Thyroid gland (tissue), 4 donors: ENCODE measurements around the gene SYNGR4. TPM values are rescaled to one million over a fixed set of nuclear protein-coding genes. Genes with fewer than 3 reads are reported as not detected.

Source experiments
- DNase-seq, 2 donors: peaks; one replicate each; pipeline ENCODE4 v3.0.0-alpha.2; 2019
- H3K27ac ChIP-seq, 3 donors: fragments of 200-600 bp; sonication (generic); 1 replicate in 2 of 3; 2 replicates in 1 of 3; pipeline ENCODE4 v1.5.1; 2016 to 2019; ENCODE audit warnings: mild to moderate bottlenecking in 1 of 3, moderate library complexity in 1 of 3
- H3K27me3 ChIP-seq: fragments of 200-600 bp; sonication (generic); one replicate; pipeline ENCODE4 v1.5.1; 2019
- H3K36me3 ChIP-seq, 2 donors: fragments of 200-600 bp; sonication (generic); one replicate each; pipeline ENCODE4 v1.5.1; 2016 to 2019
- H3K4me1 ChIP-seq, 2 donors: fragments of 200-600 bp; sonication (generic); one replicate each; pipeline ENCODE4 v1.5.1; 2017 to 2019
- H3K4me3 ChIP-seq, 3 donors: fragments of 200-600 bp; sonication (generic); replicated peaks in 1 of 3; 1 replicate in 2 of 3; 2 replicates in 1 of 3; pipeline ENCODE4 v1.5.1; 2016; ENCODE audit warnings: mild to moderate bottlenecking in 1 of 3
- H3K9me3 ChIP-seq: fragments of 200-600 bp; sonication (generic); one replicate; pipeline ENCODE4 v1.5.1; 2017
- POLR2A ChIP-seq, 2 donors: fragments of 450-650 bp; IDR thresholded peaks; one replicate each; pipeline ENCODE4 v1.6.1; 2017; ENCODE audit warnings: antibody characterized with exemption in 2 of 2, mild to moderate bottlenecking in 2 of 2, moderate library complexity in 1 of 2
- WGBS, 2 donors: methylation state at CpG; one replicate each; pipeline ENCODE4 v1.1.5; 2017; 5-methylcytosine and 5-hydroxymethylcytosine counted together
- intact Hi-C: fragments of 100-400 bp; cut with DNase I; formaldehyde crosslinking; loops from one replicate; pipeline ENCODE4 v1.15.1; 2023
- total RNA-seq, 4 donors: library from RNA; depleted of rRNA; stranded (reverse); fragments of >200 nt; gene quantifications; one replicate each; pipeline ENCODE4 v1.2.3, GENCODE V29; 2016
- TF ChIP-seq, protein P1 (sequence below), 6 experiments: fragments of 200-600 bp in 3 of 6; fragments of 450-650 bp in 3 of 6; sonication (generic) in 3 of 6; IDR thresholded peaks; one replicate each; pipeline ENCODE4 v1.5.1; 2016 to 2019; ENCODE audit warnings: antibody characterized with exemption in 6 of 6, mild to moderate bottlenecking in 2 of 6, inconsistent platforms in 1 of 6, moderate library complexity in 1 of 6

The SYNGR4 gene
- total RNA-seq, 4 donors from 2014 or later = not detected

DNA sequence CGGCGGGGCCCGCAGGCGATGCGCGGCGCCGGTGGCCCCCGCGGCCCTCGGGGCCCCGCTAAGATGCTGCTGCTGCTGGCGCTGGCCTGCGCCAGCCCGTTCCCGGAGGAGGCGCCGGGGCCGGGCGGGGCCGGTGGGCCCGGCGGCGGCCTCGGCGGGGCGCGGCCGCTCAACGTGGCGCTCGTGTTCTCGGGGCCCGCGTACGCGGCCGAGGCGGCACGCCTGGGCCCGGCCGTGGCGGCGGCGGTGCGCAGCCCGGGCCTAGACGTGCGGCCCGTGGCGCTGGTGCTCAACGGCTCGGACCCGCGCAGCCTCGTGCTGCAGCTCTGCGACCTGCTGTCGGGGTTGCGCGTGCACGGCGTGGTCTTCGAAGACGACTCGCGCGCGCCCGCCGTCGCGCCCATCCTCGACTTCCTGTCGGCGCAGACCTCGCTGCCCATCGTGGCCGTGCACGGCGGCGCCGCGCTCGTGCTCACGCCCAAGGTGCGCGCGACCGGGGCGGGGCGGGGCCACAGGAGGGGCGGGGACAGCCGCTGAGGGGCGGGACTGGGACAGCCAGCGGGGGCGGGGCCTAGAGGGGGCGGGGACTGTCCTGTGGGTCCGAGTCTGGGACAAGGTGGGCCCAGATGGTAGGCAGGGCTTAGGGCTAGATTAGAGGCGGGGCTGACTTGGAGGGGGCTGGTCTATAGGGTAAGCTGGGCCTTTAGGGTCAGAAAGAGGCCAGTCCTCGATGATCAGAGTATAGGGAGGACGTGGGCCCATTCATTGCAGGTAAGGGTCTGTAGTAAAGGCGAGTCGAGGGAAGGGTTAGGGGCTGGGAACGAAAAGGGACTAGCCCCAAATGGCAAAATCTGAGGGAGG, 34.4 kb downstream of the SYNGR4 start:
- H3K9me3 ChIP-seq = no peaks in the 10 kb centered on the region
- no peaks in the 10 kb centered on the region for H3K36me3 ChIP-seq
- TF ChIP-seq, protein P1, sequence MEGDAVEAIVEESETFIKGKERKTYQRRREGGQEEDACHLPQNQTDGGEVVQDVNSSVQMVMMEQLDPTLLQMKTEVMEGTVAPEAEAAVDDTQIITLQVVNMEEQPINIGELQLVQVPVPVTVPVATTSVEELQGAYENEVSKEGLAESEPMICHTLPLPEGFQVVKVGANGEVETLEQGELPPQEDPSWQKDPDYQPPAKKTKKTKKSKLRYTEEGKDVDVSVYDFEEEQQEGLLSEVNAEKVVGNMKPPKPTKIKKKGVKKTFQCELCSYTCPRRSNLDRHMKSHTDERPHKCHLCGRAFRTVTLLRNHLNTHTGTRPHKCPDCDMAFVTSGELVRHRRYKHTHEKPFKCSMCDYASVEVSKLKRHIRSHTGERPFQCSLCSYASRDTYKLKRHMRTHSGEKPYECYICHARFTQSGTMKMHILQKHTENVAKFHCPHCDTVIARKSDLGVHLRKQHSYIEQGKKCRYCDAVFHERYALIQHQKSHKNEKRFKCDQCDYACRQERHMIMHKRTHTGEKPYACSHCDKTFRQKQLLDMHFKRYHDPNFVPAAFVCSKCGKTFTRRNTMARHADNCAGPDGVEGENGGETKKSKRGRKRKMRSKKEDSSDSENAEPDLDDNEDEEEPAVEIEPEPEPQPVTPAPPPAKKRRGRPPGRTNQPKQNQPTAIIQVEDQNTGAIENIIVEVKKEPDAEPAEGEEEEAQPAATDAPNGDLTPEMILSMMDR (IDR thresholded peaks at IDR 0.05) = no peak
- no peak for TF ChIP-seq POLR2A (IDR thresholded peaks at IDR 0.05)
- peaks cover 4 to 12% of the 10 kb centered on the region in 2 donors for H3K4me1 ChIP-seq
- H3K27me3 ChIP-seq = peaks cover 29% of the 10 kb centered on the region
- DNase-seq = peak; percentile 50 to 51
- WGBS, 2 donors = 25 to 40% methylated on average over 12 to 20 of the region's 104 CpGs
- intact Hi-C loops = loop anchor here (10.0 kb wide), 1 partner anchor 46 kb away; the partner anchor contains the start of gene GRWD1
- no peak overlapping the region for H3K27ac ChIP-seq
- H3K4me3 ChIP-seq = peak overlapping the region in 1 of 3 donors; percentile 27

- intact Hi-C loops = no loop called here
- peak in 1 of 2 donors; percentile 19 for DNase-seq
- Histone ChIP-seq H3K27me3 (peaks cover 14% of the 10 kb centered on the region), H3K36me3 (no peaks in the 10 kb centered on the region), H3K9me3 (no peaks in the 10 kb centered on the region), H3K4me3 (no peak overlapping the region), H3K4me1 (no peaks in the 10 kb centered on the region), H3K27ac (peak overlapping the region in 2 of 3 donors; percentile 42 to 74)
- 38 to 51% methylated on average over 14 of the region's 14 CpGs for WGBS, 2 donors
- no peak for TF ChIP-seq POLR2A (IDR thresholded peaks at IDR 0.05)
- TF ChIP-seq, protein P1 (IDR thresholded peaks at IDR 0.05) = no peak
These were observed 36.0 kb downstream of the SYNGR4 start for GRCh38 chr19:48400018-48400742.

GRCh38 chr19:48401287-48401686, 37.1 kb downstream of the SYNGR4 start:
- Histone ChIP-seq H3K4me1 (no peaks in the 10 kb centered on the region), H3K4me3 (no peak overlapping the region), H3K27ac (no peak overlapping the region), H3K36me3 (no peaks in the 10 kb centered on the region), H3K9me3 (no peaks in the 10 kb centered on the region), H3K27me3 (peaks cover 9% of the 10 kb centered on the region)
- DNase-seq = no peak
- 73 to 76% methylated on average over 5 of the region's 5 CpGs for WGBS, 2 donors
- TF ChIP-seq, protein P1 (IDR thresholded peaks at IDR 0.05) = no peak
- intact Hi-C loops = no loop called here

GRCh38 chr19:48403606-48404005, 39.4 kb downstream of the SYNGR4 start:
- no peaks in the 10 kb centered on the region for H3K9me3 ChIP-seq
- H3K4me3 ChIP-seq = no peak overlapping the region
- TF ChIP-seq, protein P1 (IDR thresholded peaks at IDR 0.05) = no peak
- no peak for TF ChIP-seq POLR2A (IDR thresholded peaks at IDR 0.05)
- H3K27me3 ChIP-seq = no peaks in the 10 kb centered on the region
- H3K36me3 ChIP-seq = no peaks in the 10 kb centered on the region
- H3K4me1 ChIP-seq = no peaks in the 10 kb centered on the region
- H3K27ac ChIP-seq = no peak overlapping the region
- DNase-seq = peak in 1 of 2 donors; percentile 36
- intact Hi-C loops = no loop called here
- WGBS, 2 donors = 35 to 42% methylated on average over 3 of the region's 3 CpGs
